ENCODE results near the gene RETREG1. TPM values are rescaled to one million over a fixed set of nuclear protein-coding genes. Genes with fewer than 3 reads are reported as not detected.

Gene RETREG1
- polyA plus RNA-seq, 1 of the 3 experiments (the other 2 are of a cell fraction), result 0.43 TPM

GRCh38 chr5:16602182-16602581, 14.6 kb downstream of the RETREG1 start:
- H3K27me3 ChIP-seq (ENCODE audit: insufficient read depth), result no peaks in the 10 kb centered on the region; the same call in 1 of the 2 replicates
- H3K9ac ChIP-seq, result no peak overlapping the region
- 78% methylated on average over 10 of the region's 10 CpGs for WGBS (ENCODE audit: low lambda C conversion rate)
- H3K4me2 ChIP-seq, result no peak overlapping the region
- no peaks in the 10 kb centered on the region for H3K36me3 ChIP-seq (replicated peaks in 1 of 2; ENCODE audit: control insufficient read depth in 1 of 2, insufficient read depth in 2 of 2, low read length in 1 of 2)
- H3F3A ChIP-seq (replicated peaks; ENCODE audit: insufficient read depth), result no peaks in the 10 kb centered on the region
- no peak overlapping the region for H3K27ac ChIP-seq (ENCODE audit: low read depth in 2 of 2, low read length in 1 of 2)
- DNase-seq, result no peak
- H3K4me1 ChIP-seq (ENCODE audit: control insufficient read depth in 1 of 2, insufficient read depth in 2 of 2, low read depth in 1 of 2, low read length in 1 of 2), result peaks cover 0 to 3% of the 10 kb centered on the region in 2 experiments; a peak in 1 of 4 replicates
- POLR2A ChIA-PET, result no interaction called here
- no peak overlapping the region for H3K4me3 ChIP-seq (ENCODE audit: low read depth in 2 of 2, low read length in 1 of 2)
- no peaks in the 10 kb centered on the region for H3K79me2 ChIP-seq (ENCODE audit: insufficient read depth)
- H4K20me1 ChIP-seq (ENCODE audit: insufficient read depth), result no peaks in the 10 kb centered on the region
- H3K9me3 ChIP-seq, result no peaks in the 10 kb centered on the region
- TF ChIP-seq PBX3 (IDR thresholded peaks at IDR 0.05), result no peak
- TF ChIP-seq SIN3A (IDR thresholded peaks at IDR 0.05; ENCODE audit: borderline replicate concordance, low read depth, low read length), result no peak
- TF ChIP-seq FOXM1 (IDR thresholded peaks at IDR 0.05; ENCODE audit: low read depth), result no peak
- no peak for TF ChIP-seq MXI1 (IDR thresholded peaks at IDR 0.05; ENCODE audit: low read depth, low read length)
- TF ChIP-seq FOSL2 (IDR thresholded peaks at IDR 0.05; ENCODE audit: borderline replicate concordance, low read depth), result no peak
- TF ChIP-seq GABPA (IDR thresholded peaks at IDR 0.05; ENCODE audit: low read depth), result no peak
- TF ChIP-seq IRF3 (IDR thresholded peaks at IDR 0.05; ENCODE audit: low read depth, low read length), result no peak
- TF ChIP-seq NFIC (IDR thresholded peaks at IDR 0.05; ENCODE audit: borderline replicate concordance), result no peak
- no peak for TF ChIP-seq CTCF (IDR thresholded peaks at IDR 0.05)
- TF ChIP-seq FOXJ3 (CRISPR knock-in tag; IDR thresholded peaks at IDR 0.05), result no peak
- TF ChIP-seq TEAD4 (IDR thresholded peaks at IDR 0.05; ENCODE audit: borderline replicate concordance, insufficient read depth), result no peak
- no peak for TF ChIP-seq SMC3 (IDR thresholded peaks at IDR 0.05; ENCODE audit: low read depth, low read length)
- no peak for TF ChIP-seq ZBTB33 (IDR thresholded peaks at IDR 0.05; ENCODE audit: borderline replicate concordance, low read depth)
- CTCF ChIA-PET, result interaction anchor here (0.7 to 1.5 kb wide), 2 partner anchors 50 to 64 kb away, joined by 3 read pairs; no protein-coding TSS in a partner anchor
- H3K9me2 ChIP-seq, result no peaks in the 10 kb centered on the region
- H2AFZ ChIP-seq (ENCODE audit: low read depth), result no peak overlapping the region

All from SK-N-SH (cell line).